Measurements from ENCODE around the gene PLEKHA7. TPM values are rescaled to one million over a fixed set of nuclear protein-coding genes. Genes with fewer than 3 reads are reported as not detected.

The PLEKHA7 gene
- total RNA-seq, 4 donors from 2014 or later = 14.7 to 33.5 (median 16.7) TPM

- no peak for TF ChIP-seq CTCF (IDR thresholded peaks at IDR 0.05; ENCODE audit: low read depth)
Observed at GRCh38 chr11:16867097-16867496, 147.1 kb downstream of the PLEKHA7 start.

GRCh38 chr11:16863389-16863788 is 150.8 kb downstream of the PLEKHA7 start:
- no peak for TF ChIP-seq CTCF (IDR thresholded peaks at IDR 0.05; ENCODE audit: low read depth)

GRCh38 chr11:16862726-16863125 is 151.5 kb downstream of the PLEKHA7 start:
- TF ChIP-seq CTCF (IDR thresholded peaks at IDR 0.05; ENCODE audit: low read depth) = no peak

- TF ChIP-seq CTCF (IDR thresholded peaks at IDR 0.05; ENCODE audit: low read depth) = no peak
Observed at GRCh38 chr11:16861862-16862261, 152.4 kb downstream of the PLEKHA7 start.

GRCh38 chr11:16860617-16861016 is 153.6 kb downstream of the PLEKHA7 start:
- TF ChIP-seq CTCF (IDR thresholded peaks at IDR 0.05; ENCODE audit: low read depth) = no peak

- TF ChIP-seq CTCF (IDR thresholded peaks at IDR 0.05; ENCODE audit: low read depth) = no peak
Observed at GRCh38 chr11:16859651-16860050, 154.6 kb downstream of the PLEKHA7 start.

- TF ChIP-seq CTCF (IDR thresholded peaks at IDR 0.05; ENCODE audit: low read depth) = no peak
Observed at GRCh38 chr11:16857186-16857585, 157.0 kb downstream of the PLEKHA7 start.

Measured in subcutaneous adipose tissue (tissue), 4 donors.